ENCODE data around the gene TRIM33.
"Not testable (repeated sequence)": the region's sequence is repeated elsewhere in the genome, so short reads cannot be mapped to it uniquely, and the experiment has no call there.

Gene TRIM33

GRCh38 chr1:114466334-114467014 lies 44.5 kb downstream of the TRIM33 start:
- no peak for DNase-seq (ENCODE audit: low spot score)

GRCh38 chr1:114462963-114463362 lies 48.0 kb downstream of the TRIM33 start:
- DNase-seq (ENCODE audit: low spot score): no peak

GRCh38 chr1:114462341-114462740 lies 48.7 kb downstream of the TRIM33 start:
- DNase-seq (ENCODE audit: low spot score): peak; percentile 20

GRCh38 chr1:114458237-114458777 lies 52.7 kb downstream of the TRIM33 start:
- DNase-seq (ENCODE audit: low spot score): no peak

GRCh38 chr1:114457675-114458236 lies 53.2 kb downstream of the TRIM33 start:
- no peak for DNase-seq (ENCODE audit: low spot score)

- DNase-seq (ENCODE audit: low spot score): no peak
These were observed 54.4 kb downstream of the TRIM33 start for GRCh38 chr1:114456586-114456985.

GRCh38 chr1:114455102-114455785 lies 55.8 kb downstream of the TRIM33 start:
- DNase-seq (ENCODE audit: low spot score): no peak

- no peak for DNase-seq (ENCODE audit: low spot score)
These were observed 56.5 kb downstream of the TRIM33 start for GRCh38 chr1:114454539-114454938.

GRCh38 chr1:114453361-114453784 lies 57.6 kb downstream of the TRIM33 start:
- DNase-seq (ENCODE audit: low spot score): no peak

GRCh38 chr1:114448370-114449036 lies 62.5 kb downstream of the TRIM33 start:
- DNase-seq (ENCODE audit: low spot score): no peak

GRCh38 chr1:114446198-114446597 lies 64.8 kb downstream of the TRIM33 start:
- DNase-seq (ENCODE audit: low spot score): no peak

- not testable (repeated sequence) for DNase-seq (ENCODE audit: low spot score)
These were observed 67.8 kb downstream of the TRIM33 start for GRCh38 chr1:114443226-114443625.

- DNase-seq (ENCODE audit: low spot score): no peak
These were observed 69.7 kb downstream of the TRIM33 start for GRCh38 chr1:114441332-114441731.

- no peak for DNase-seq (ENCODE audit: low spot score)
These were observed 71.6 kb downstream of the TRIM33 start for GRCh38 chr1:114439369-114439768.

GRCh38 chr1:114437812-114438211 lies 73.2 kb downstream of the TRIM33 start:
- DNase-seq (ENCODE audit: low spot score): no peak

GRCh38 chr1:114436799-114437198 lies 74.2 kb downstream of the TRIM33 start:
- no peak for DNase-seq (ENCODE audit: low spot score)

- DNase-seq (ENCODE audit: low spot score): no peak
These were observed 75.8 kb downstream of the TRIM33 start for GRCh38 chr1:114435088-114435715.

- no peak for DNase-seq (ENCODE audit: low spot score)
These were observed 80.0 kb downstream of the TRIM33 start for GRCh38 chr1:114431026-114431425.

- peak; percentile 20 for DNase-seq (ENCODE audit: low spot score)
These were observed 82.8 kb downstream of the TRIM33 start for GRCh38 chr1:114428083-114428754.

GRCh38 chr1:114427612-114428011 lies 83.4 kb downstream of the TRIM33 start:
- no peak for DNase-seq (ENCODE audit: low spot score)

GRCh38 chr1:114423455-114423854 lies 87.5 kb downstream of the TRIM33 start:
- DNase-seq (ENCODE audit: low spot score): no peak
